MCF 10A (cell line): ENCODE results near the gene TAOK1. TPM values are rescaled to one million over a fixed set of nuclear protein-coding genes. Genes with fewer than 3 reads are reported as not detected.

Experiments used
- BruUV-seq: library from RNA; stranded (reverse); fragments of 400-500 nt; replicated peaks from 2 replicates; lab custom pipeline; 2021; lab: Mats Ljungman, UMichigan
- CTCF ChIA-PET: fragments of 300-600 bp; sonication (Branson Sonifier 250); formaldehyde crosslinking; extraction: SDS; loops from one replicate; lab custom pipeline; 2021; ENCODE audit warnings: antibody characterized with exemption, inconsistent platforms; lab: Yijun Ruan, JAX
- POLR2A ChIA-PET: fragments of 300-600, 350-650 bp; sonication (Branson Sonifier 250); formaldehyde crosslinking; extraction: SDS; loops from one replicate; lab custom pipeline; 2020; ENCODE audit warnings: antibody characterized with exemption, inconsistent platforms; lab: Yijun Ruan, JAX
- DNase-seq: peaks from one replicate; pipeline ENCODE4 v3.0.0-alpha.2; 2018; ENCODE audit not compliant: unreplicated experiment
- H3K27ac Mint-ChIP-seq: one replicate; pipeline ENCODE4 v1.8.0; 2022; ENCODE audit warnings: mild to moderate bottlenecking, low read depth, mixed read lengths; ENCODE audit not compliant: unreplicated experiment
- H3K27me3 Mint-ChIP-seq: one replicate; pipeline ENCODE4 v1.8.0; 2022; ENCODE audit warnings: mixed read lengths; ENCODE audit not compliant: insufficient read depth, unreplicated experiment
- H3K36me3 Mint-ChIP-seq: one replicate; pipeline ENCODE4 v1.8.0; 2022; ENCODE audit warnings: mild to moderate bottlenecking, moderate library complexity, mixed read lengths; ENCODE audit not compliant: insufficient read depth, unreplicated experiment
- H3K4me1 Mint-ChIP-seq: one replicate; pipeline ENCODE4 v1.8.0; 2022; ENCODE audit warnings: mixed read lengths; ENCODE audit not compliant: insufficient read depth, unreplicated experiment
- H3K4me3 Mint-ChIP-seq: one replicate; pipeline ENCODE4 v1.8.0; 2022; ENCODE audit warnings: mild to moderate bottlenecking, moderate library complexity, mixed read lengths; ENCODE audit not compliant: unreplicated experiment
- H3K9me3 Mint-ChIP-seq: one replicate; pipeline ENCODE4 v1.8.0; 2022; ENCODE audit warnings: mixed read lengths; ENCODE audit not compliant: unreplicated experiment
- CTCF ChIP-seq: fragments of 200-600 bp; IDR thresholded peaks from one replicate; pipeline ENCODE4 v1.8.0; 2022; ENCODE audit warnings: antibody characterized with exemption, mild to moderate bottlenecking; ENCODE audit not compliant: unreplicated experiment
- intact Hi-C: fragments of 100-400 bp; cut with micrococcal nuclease; formaldehyde crosslinking; loops from 2 replicates; pipeline ENCODE4 v1.14.1; 2022
- total RNA-seq: library from RNA; stranded (reverse); gene quantifications from 2 replicates; pipeline ENCODE4 v1.2.3, GENCODE V29; 2022

The TAOK1 gene
- total RNA-seq, 1 experiment from 2014 or later = 68.7 TPM

- peak; percentile 45 for DNase-seq
- Mint-ChIP-seq H3K4me3 (no peak overlapping the region), H3K36me3 (peaks cover 7% of the 10 kb centered on the region), H3K27ac (no peak overlapping the region), H3K4me1 (peaks cover 4% of the 10 kb centered on the region), H3K27me3 (peaks cover 26% of the 10 kb centered on the region), H3K9me3 (no peaks in the 10 kb centered on the region)
- intact Hi-C loops = no loop called here
- CTCF ChIA-PET = no interaction called here
- no TSS peak for BruUV-seq
- POLR2A ChIA-PET = no interaction called here
- no peak for TF ChIP-seq CTCF
Observed at GRCh38 chr17:29347831-29348629, 42.1 kb upstream of the TAOK1 start.

GRCh38 chr17:29349409-29349808, 40.8 kb upstream of the TAOK1 start:
- ChIA-PET POLR2A (no interaction called here), CTCF (interaction anchor here (0.6 to 2.1 kb wide), 2 partner anchors 21 to 22 kb away, joined by 3 to 10 read pairs; no protein-coding TSS in a partner anchor)
- Mint-ChIP-seq H3K9me3 (no peaks in the 10 kb centered on the region), H3K36me3 (peaks cover 12% of the 10 kb centered on the region), H3K27ac (no peak overlapping the region), H3K27me3 (peaks cover 12% of the 10 kb centered on the region), H3K4me3 (no peak overlapping the region), H3K4me1 (peaks cover 4% of the 10 kb centered on the region)
- intact Hi-C loops = no loop called here
- no TSS peak for BruUV-seq
- no peak for DNase-seq
- TF ChIP-seq CTCF = no peak

GRCh38 chr17:29352146-29352545, 38.0 kb upstream of the TAOK1 start:
- ChIA-PET POLR2A (no interaction called here), CTCF (interaction anchor here (0.5 to 0.6 kb wide), 2 partner anchors 202 to 476 kb away, joined by 3 to 4 read pairs; no protein-coding TSS in a partner anchor)
- Mint-ChIP-seq H3K9me3 (no peaks in the 10 kb centered on the region), H3K4me1 (no peaks in the 10 kb centered on the region), H3K36me3 (peaks cover 13% of the 10 kb centered on the region), H3K27ac (no peak overlapping the region), H3K4me3 (no peak overlapping the region), H3K27me3 (no peaks in the 10 kb centered on the region)
- intact Hi-C loops = no loop called here
- no peak for TF ChIP-seq CTCF
- no peak for DNase-seq
- no TSS peak for BruUV-seq

- H3K9me3 Mint-ChIP-seq = no peaks in the 10 kb centered on the region
- ChIA-PET CTCF (interaction anchor here (0.6 to 2.2 kb wide), 3 partner anchors 12 to 1259 kb away, joined by 3 to 12 read pairs (median 4); no protein-coding TSS in a partner anchor), POLR2A (interaction anchor here (0.5 to 1.6 kb wide), 4 partner anchors 16 to 657 kb away, joined by 3 to 4 read pairs (median 4); no protein-coding TSS in a partner anchor)
- H3K4me3 Mint-ChIP-seq = no peak overlapping the region
- intact Hi-C loops = no loop called here
- no peaks in the 10 kb centered on the region for H3K4me1 Mint-ChIP-seq
- BruUV-seq = no TSS peak
- H3K27ac Mint-ChIP-seq = no peak overlapping the region
- H3K27me3 Mint-ChIP-seq = no peaks in the 10 kb centered on the region
- DNase-seq = no peak
- H3K36me3 Mint-ChIP-seq = peaks cover 6% of the 10 kb centered on the region
- TF ChIP-seq CTCF = no peak
Observed at GRCh38 chr17:29357232-29357631, 32.9 kb upstream of the TAOK1 start.
